ENCODE measurements around the gene AGAP3. TPM values are rescaled to one million over a fixed set of nuclear protein-coding genes. Genes with fewer than 3 reads are reported as not detected.
A peak's percentile ranks its signal among the peaks of the same experiment; 100 is the strongest.

AGAP3 gene
- total and polyA plus RNA-seq, 3 donors from 2014 or later: 44.1 to 90.5 (median 65.6) TPM

GRCh38 chr7:151125470-151125845, 39.2 kb downstream of the AGAP3 start:
- WGBS, 2 donors: 42 to 46% methylated on average over 21 to 22 of the region's 22 CpGs
- peak overlapping the region; percentile 4 to 36 for H3K4me3 ChIP-seq
- peaks cover 6% of the 10 kb centered on the region for H3K4me1 ChIP-seq
- H3K9me3 ChIP-seq: no peaks in the 10 kb centered on the region
- no peaks in the 10 kb centered on the region for H3K27me3 ChIP-seq
- intact Hi-C loops (cut with DNase I; ENCODE audit: low total_unique reads): loop anchor here (10.0 kb wide), 1 partner anchor 49 kb away; no protein-coding TSS in a partner anchor
- no peak for DNase-seq
- H3K27ac ChIP-seq: no peak overlapping the region
- TF ChIP-seq CTCF (IDR thresholded peaks at IDR 0.05) (no peak), POLR2A (IDR thresholded peaks at IDR 0.05) (no peak)
- no peaks in the 10 kb centered on the region for H3K36me3 ChIP-seq (ENCODE audit: low read depth, missing control alignments)

- WGBS, 2 donors: 47 to 54% methylated on average over 6 to 57 of the region's 58 CpGs
- H3K4me1 ChIP-seq: peaks cover 6% of the 10 kb centered on the region
- peak overlapping the region; percentile 4 to 36 for H3K4me3 ChIP-seq
- DNase-seq: no peak
- intact Hi-C loops (cut with DNase I; ENCODE audit: low total_unique reads): loop anchor here (10.0 kb wide), 1 partner anchor 49 kb away; no protein-coding TSS in a partner anchor
- H3K9me3 ChIP-seq: no peaks in the 10 kb centered on the region
- no peaks in the 10 kb centered on the region for H3K36me3 ChIP-seq (ENCODE audit: low read depth, missing control alignments)
- H3K27ac ChIP-seq: no peak overlapping the region
- no peak for TF ChIP-seq POLR2A (IDR thresholded peaks at IDR 0.05)
- no peak for TF ChIP-seq CTCF (IDR thresholded peaks at IDR 0.05)
- H3K27me3 ChIP-seq: no peaks in the 10 kb centered on the region
Measured at GRCh38 chr7:151125846-151126481, 39.7 kb downstream of the AGAP3 start.

DNA sequence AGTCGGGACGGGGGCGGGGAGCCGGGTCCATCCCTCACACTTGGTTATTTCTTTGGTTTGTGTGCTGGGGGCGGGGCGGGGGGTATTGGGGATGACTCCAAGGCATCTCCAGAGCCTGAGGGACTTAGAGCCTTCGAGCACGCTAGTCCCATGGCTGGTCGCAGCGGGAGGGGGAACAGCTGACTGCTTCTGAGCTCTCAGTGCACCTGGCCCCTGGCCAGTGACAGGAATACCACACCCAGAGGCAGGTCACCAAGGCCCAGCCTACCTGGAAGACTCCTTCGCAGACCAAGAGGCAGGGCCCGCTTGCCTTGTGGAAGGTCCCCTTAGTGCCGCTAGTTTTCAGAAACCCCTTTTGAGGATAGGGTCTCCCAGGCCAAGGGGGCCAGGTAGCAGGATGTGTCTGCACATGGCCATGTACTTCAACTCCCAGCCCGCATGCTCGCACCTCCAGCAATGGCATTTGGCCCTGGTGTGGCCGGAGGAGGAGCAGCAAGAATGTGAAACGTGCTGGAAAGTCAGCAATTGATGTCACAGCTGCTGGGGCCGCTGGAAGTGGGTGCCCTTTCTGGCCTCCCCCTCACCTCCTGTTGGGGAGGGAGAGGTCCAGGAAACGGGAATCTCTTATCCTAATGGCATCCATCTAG, 40.3 kb downstream of the AGAP3 start:
- Histone ChIP-seq H3K36me3 (ENCODE audit: low read depth, missing control alignments) (no peaks in the 10 kb centered on the region), H3K27me3 (no peaks in the 10 kb centered on the region), H3K9me3 (no peaks in the 10 kb centered on the region), H3K4me3 (no peak overlapping the region), H3K27ac (no peak overlapping the region), H3K4me1 (peaks cover 6% of the 10 kb centered on the region)
- TF ChIP-seq CTCF (IDR thresholded peaks at IDR 0.05) (no peak), POLR2A (IDR thresholded peaks at IDR 0.05) (no peak)
- 65% methylated on average over 10 to 19 of the region's 19 CpGs for WGBS, 2 donors
- intact Hi-C loops (cut with DNase I; ENCODE audit: low total_unique reads): loop anchor here (10.0 kb wide), 1 partner anchor 48 kb away; no protein-coding TSS in a partner anchor
- DNase-seq: no peak

GRCh38 chr7:151128144-151128543, 41.9 kb downstream of the AGAP3 start:
- H3K4me3 ChIP-seq: no peak overlapping the region
- H3K36me3 ChIP-seq (ENCODE audit: low read depth, missing control alignments): no peaks in the 10 kb centered on the region
- DNase-seq: no peak
- H3K4me1 ChIP-seq: peaks cover 3% of the 10 kb centered on the region
- no peaks in the 10 kb centered on the region for H3K9me3 ChIP-seq
- no peak for TF ChIP-seq CTCF (IDR thresholded peaks at IDR 0.05)
- TF ChIP-seq POLR2A (IDR thresholded peaks at IDR 0.05): no peak
- intact Hi-C loops (cut with DNase I; ENCODE audit: low total_unique reads): loop anchor here (10.0 kb wide), 1 partner anchor 47 kb away; no protein-coding TSS in a partner anchor
- 83 to 98% methylated on average over 9 to 14 of the region's 14 CpGs for WGBS, 2 donors
- no peaks in the 10 kb centered on the region for H3K27me3 ChIP-seq
- H3K27ac ChIP-seq: no peak overlapping the region

Data from testis (tissue), 3 donors.